ENCODE data around the gene UPF1.
A peak's percentile ranks its signal among the peaks of the same experiment; 100 is the strongest.

Gene UPF1

DNA sequence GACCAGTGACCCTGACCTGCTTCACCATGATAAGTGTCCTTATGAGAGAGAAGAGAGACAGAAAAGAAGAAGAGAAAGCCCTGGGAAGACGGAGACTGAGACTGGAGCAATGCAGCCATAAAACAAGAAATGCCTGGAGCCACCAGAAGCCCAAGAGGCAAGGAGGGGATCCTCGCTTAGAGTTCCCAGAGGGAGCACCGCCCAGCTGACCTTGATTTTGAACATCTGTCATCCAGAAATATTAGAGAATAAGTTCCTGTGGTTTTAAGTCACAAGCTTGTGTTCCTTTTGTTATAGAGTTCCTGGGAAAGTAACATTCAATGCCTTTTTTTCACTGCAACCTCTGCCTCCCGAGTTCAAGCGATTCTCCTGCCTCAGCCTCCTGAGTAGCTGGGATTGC lies 44.0 kb downstream of the UPF1 start:
- no peak for DNase-seq (ENCODE audit: low spot score)

DNA sequence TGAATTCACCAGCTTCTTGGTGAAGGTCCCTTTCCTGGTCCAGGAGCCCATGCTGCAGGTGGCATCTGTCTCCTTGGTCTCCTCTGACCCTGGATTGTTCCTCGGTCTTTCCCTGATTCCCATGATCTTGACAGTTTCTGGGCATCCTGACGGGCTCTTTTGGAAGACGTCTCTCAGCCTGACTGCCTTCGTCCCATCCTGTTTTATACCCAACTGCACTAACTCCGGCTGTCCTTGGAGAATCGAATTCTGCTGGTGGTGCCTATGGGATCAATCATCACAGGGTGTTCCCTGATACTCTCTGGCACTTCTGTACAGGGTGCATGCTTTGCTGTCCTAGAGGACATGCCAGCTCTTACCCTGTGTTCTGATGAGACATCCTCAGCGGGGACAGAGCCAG lies 45.1 kb downstream of the UPF1 start:
- DNase-seq (ENCODE audit: low spot score), result no peak

GRCh38 chr19:18878058-18878797 lies 46.5 kb downstream of the UPF1 start:
- no peak for DNase-seq (ENCODE audit: low spot score)

- no peak for DNase-seq (ENCODE audit: low spot score)
Measured at GRCh38 chr19:18878858-18879578, 47.3 kb downstream of the UPF1 start.

GRCh38 chr19:18879579-18880373 lies 48.0 kb downstream of the UPF1 start:
- DNase-seq (ENCODE audit: low spot score), result no peak

- DNase-seq (ENCODE audit: low spot score), result no peak
Measured at GRCh38 chr19:18881491-18881890, 49.7 kb downstream of the UPF1 start.

GRCh38 chr19:18883526-18884304 lies 52.0 kb downstream of the UPF1 start:
- no peak for DNase-seq (ENCODE audit: low spot score)

- DNase-seq (ENCODE audit: low spot score), result no peak
Measured at GRCh38 chr19:18886972-18887371, 55.2 kb downstream of the UPF1 start.

DNA sequence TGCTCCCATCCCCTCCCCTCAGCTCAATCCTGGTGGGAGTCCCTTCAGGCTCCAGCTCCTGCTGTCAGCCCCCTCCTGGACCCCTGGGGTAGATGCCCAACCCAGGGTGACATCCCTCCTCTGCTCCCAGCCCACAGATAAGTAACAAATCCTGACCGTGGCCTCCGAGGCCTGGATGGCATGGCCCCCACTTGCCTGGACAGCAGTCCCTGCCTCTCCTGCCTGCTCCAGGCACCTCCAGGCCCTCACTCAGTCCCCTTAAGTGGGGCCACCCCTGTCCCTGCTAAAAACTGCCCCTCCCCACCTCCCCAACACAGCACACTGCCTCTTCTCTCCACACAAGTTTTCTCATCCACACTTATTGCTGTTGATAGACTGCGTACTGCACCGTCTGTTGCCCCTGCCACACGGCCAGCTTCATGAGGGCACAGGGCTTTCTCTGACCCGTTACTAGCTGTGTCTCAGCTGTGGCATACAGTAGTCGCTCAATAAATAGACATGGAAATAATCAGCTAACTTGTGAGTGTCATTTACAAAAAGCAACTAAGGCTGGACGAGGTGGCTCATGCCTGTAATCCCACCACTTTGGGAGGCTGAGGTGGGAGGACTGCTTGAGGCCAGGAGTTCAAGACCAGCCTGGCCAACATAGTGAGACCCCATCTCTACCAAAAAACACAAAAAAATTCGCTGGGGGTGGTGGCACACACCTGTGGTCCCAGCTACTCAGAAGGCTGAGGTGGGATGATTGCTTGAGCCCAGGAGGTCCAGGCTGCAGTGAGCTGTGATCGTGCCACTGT lies 58.4 kb downstream of the UPF1 start:
- DNase-seq (ENCODE audit: low spot score), result no peak

GRCh38 chr19:18893587-18894253 lies 62.0 kb downstream of the UPF1 start:
- DNase-seq (ENCODE audit: low spot score), result peak; percentile 42

DNA sequence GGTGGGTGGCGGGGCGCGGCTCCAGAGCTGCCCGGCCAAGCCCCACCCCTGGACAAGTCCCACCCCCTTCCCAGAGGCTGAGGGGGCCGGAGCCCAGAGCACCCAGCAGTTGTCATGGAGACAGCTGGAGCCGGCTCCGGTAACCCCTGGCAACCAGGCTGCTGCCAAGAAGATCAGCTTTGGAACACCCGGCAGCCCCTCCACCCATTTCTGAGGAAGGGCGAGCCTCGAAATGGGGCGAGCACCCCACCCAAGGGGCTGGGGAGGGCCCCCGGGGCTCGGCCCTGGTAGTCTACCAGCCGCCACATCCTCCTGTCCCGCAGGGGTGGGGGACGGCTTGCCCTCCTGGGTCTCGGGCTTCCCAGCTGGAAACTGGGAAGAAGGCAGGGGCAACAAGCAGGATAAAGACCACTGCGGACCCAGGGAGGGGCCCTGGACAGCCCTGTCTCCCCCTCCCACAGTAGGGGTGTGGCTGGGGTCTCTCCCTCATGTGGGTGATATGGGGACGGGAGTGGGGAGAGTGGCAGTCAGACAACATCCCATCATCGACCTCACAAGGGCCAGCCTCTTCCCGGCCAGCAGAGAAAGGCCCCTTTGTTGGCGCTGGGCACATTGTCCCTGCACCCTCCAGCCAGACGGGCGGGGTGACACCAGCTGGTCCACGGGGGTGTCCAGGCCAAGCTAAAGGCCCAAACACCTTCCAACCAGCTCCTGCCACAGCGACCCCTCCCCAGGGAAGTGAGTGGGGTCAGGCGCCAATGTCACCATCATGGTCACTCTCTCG lies 62.7 kb downstream of the UPF1 start:
- DNase-seq (ENCODE audit: low spot score), result peak; percentile 96

DNA sequence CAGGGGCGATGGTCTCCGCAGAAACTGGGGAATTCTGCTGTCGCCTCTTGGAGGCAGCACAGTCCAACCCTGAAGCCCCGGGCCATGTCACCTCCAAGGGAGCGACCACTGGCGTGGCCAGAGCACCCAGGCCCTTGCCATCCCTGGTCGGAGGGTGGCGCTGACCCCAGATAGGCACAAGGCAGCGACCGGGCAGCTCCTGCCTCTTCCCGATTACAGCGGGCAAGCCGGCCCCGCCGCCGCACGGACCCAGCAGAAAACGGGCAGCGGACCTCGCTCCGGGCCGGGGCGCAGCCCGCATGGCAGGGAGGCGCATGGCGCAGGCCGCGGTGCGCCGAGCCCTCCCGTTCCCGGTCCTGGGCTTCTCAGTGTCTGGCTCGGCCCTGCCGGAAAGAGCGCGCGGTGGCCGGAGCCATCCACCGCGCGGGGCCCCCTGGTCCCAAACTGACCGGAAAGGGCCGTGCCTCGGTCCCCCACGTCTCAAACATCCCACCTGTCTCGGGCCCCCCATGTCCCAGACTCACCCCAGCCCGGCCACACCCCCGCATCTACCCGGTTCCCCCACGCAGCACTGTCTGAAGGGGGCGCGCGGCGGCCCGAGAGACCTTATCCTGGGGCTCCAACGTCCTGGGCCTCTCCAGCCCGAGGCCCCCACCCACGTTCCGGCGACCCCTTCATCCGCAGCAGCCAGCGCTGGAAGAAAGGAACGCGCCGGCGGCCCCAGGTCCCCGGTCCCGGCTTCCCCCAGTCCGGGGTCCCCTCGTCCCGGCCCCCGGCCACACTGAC lies 63.5 kb downstream of the UPF1 start:
- peak; percentile 48 for DNase-seq (ENCODE audit: low spot score)

GRCh38 chr19:18895824-18896341 lies 64.1 kb downstream of the UPF1 start, which contains the start of gene CERS1:
Gene CERS1 (minus strand): TSS chr19:18896158. CDS start chr19:18896072, 86 bp downstream.
- DNase-seq (ENCODE audit: low spot score), result peak; percentile 75

GRCh38 chr19:18896421-18896841 lies 64.7 kb downstream of the UPF1 start:
- no peak for DNase-seq (ENCODE audit: low spot score)

DNA sequence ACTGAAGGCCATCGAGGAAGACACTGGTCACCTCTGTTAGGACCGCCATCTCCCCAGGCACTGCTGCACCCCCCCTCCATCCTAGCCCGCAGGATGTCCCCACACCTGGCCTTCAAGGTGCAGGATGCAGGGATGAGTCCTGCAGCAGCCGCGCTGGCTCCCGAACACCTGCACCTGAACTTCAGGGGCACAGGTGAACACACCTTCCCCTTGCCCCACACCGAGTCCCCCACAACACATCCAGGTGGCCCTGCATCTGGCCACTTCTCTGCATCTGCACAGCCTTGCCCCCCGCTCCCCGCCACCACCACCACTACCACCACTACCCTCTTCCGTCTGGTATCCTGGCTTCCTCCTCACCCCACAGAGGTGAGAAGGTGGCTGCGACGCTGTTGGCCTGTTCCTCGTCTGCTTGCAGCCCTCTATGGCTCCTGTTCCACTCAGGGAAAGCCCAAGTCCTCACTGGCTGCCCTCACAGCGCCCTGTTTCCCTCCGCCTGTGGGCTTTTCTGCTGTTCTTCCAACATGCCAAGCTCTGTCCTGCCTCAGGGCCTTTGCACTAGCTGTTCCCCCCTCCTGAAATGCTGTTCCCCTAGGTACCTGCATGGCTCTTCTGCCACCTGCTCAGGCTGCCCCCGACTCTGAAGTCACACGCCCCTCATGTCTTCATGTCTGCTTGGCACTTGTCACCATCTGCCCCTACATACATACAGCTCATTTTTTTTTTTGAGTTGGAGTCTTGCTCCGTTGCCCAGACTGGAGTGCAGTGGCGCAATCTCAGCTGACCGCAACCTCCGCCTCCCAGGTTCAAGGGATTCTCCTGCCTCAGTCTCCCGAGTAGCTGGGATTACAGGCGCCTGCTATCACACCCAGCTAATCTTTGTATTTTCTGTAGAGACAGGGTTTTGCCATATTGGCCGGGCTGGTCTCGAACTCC lies 65.6 kb downstream of the UPF1 start:
- no peak for DNase-seq (ENCODE audit: low spot score)

GRCh38 chr19:18898081-18898606 lies 66.4 kb downstream of the UPF1 start:
- DNase-seq (ENCODE audit: low spot score), result no peak
